ENCODE results near the gene NEU4. TPM values are rescaled to one million over a fixed set of nuclear protein-coding genes. Genes with fewer than 3 reads are reported as not detected.

NEU4 gene
- total RNA-seq, 2 experiments from 2014 or later, result 0.84 TPM; not detected in 1

GRCh38 chr2:241852116-241852980, 43.4 kb downstream of the NEU4 start:
- TF ChIP-seq CTCF (conservative IDR thresholded peaks at IDR 0.05; ENCODE audit: low read length) (no peak), EZH2phosphoT487 (IDR thresholded peaks at IDR 0.05; ENCODE audit: borderline replicate concordance, low read depth, low read length) (no peak)
- Histone ChIP-seq H3K4me1 (ENCODE audit: insufficient read depth, low read length, poor library complexity, severe bottlenecking) (no peaks in the 10 kb centered on the region), H3K4me2 (ENCODE audit: low read length) (no peak overlapping the region), H3K36me3 (ENCODE audit: insufficient read depth, low read length) (no peaks in the 10 kb centered on the region), H3K9me2 (ENCODE audit: insufficient read depth, low read length) (no peaks in the 10 kb centered on the region), H3K79me2 (ENCODE audit: insufficient read depth, low read depth, low read length) (no peaks in the 10 kb centered on the region), H3K4me3 (ENCODE audit: low read depth, low read length, poor library complexity, severe bottlenecking) (no peak overlapping the region), H3K27ac (ENCODE audit: low read depth, low read length, poor library complexity, severe bottlenecking) (no peak overlapping the region), H4K20me1 (ENCODE audit: insufficient read depth, low read length) (no peaks in the 10 kb centered on the region), H2AFZ (ENCODE audit: low read length) (no peak overlapping the region), H3K9me3 (ENCODE audit: low read length) (no peaks in the 10 kb centered on the region)
- BruUV-seq (replicated peaks), result no TSS peak
- intact Hi-C loops (cut with micrococcal nuclease; ENCODE audit: unreplicated experiment), result no loop called here
- CTCF ChIA-PET (ENCODE audit: unreplicated experiment), result no interaction called here
- POLR2A ChIA-PET, result no interaction called here
- no peak for DNase-seq (ENCODE audit: low spot score)

- CTCF ChIA-PET (ENCODE audit: unreplicated experiment), result no interaction called here
- no peaks in the 10 kb centered on the region for H3K9me3 ChIP-seq (ENCODE audit: low read length)
- intact Hi-C loops (cut with micrococcal nuclease; ENCODE audit: unreplicated experiment), result no loop called here
- no TSS peak for BruUV-seq (replicated peaks)
- H3K4me2 ChIP-seq (ENCODE audit: low read length), result no peak overlapping the region
- no peaks in the 10 kb centered on the region for H3K9me2 ChIP-seq (ENCODE audit: insufficient read depth, low read length)
- no peaks in the 10 kb centered on the region for H3K36me3 ChIP-seq (ENCODE audit: insufficient read depth, low read length)
- no peaks in the 10 kb centered on the region for H4K20me1 ChIP-seq (ENCODE audit: insufficient read depth, low read length)
- no peak overlapping the region for H2AFZ ChIP-seq (ENCODE audit: low read length)
- POLR2A ChIA-PET, result no interaction called here
- H3K27ac ChIP-seq (ENCODE audit: low read depth, low read length, poor library complexity, severe bottlenecking), result no peak overlapping the region
- no peaks in the 10 kb centered on the region for H3K4me1 ChIP-seq (ENCODE audit: insufficient read depth, low read length, poor library complexity, severe bottlenecking)
- no peak overlapping the region for H3K4me3 ChIP-seq (ENCODE audit: low read depth, low read length, poor library complexity, severe bottlenecking)
- no peak for TF ChIP-seq EZH2phosphoT487 (IDR thresholded peaks at IDR 0.05; ENCODE audit: borderline replicate concordance, low read depth, low read length)
- TF ChIP-seq CTCF (conservative IDR thresholded peaks at IDR 0.05; ENCODE audit: low read length), result no peak
- no peak for DNase-seq (ENCODE audit: low spot score)
- H3K79me2 ChIP-seq (ENCODE audit: insufficient read depth, low read depth, low read length), result no peaks in the 10 kb centered on the region
Observed at GRCh38 chr2:241852981-241853631, 44.1 kb downstream of the NEU4 start.

Data from OCI-LY7 (cell line).